GM12878 (cell line): ENCODE results near the gene BCAS2. TPM values are rescaled to one million over a fixed set of nuclear protein-coding genes. Genes with fewer than 3 reads are reported as not detected.

Experiments used
- ATAC-seq: fragments of 200-7000 bp; cut with Tn5 transposase; 3 replicates; pipeline ENCODE4 v1.9.1; 2020; ENCODE audit warnings: mild to moderate bottlenecking, moderate library complexity
- BruUV-seq: library from RNA; stranded (reverse); fragments of 400-500 nt; replicated peaks from 2 replicates; lab custom pipeline; 2021; lab: Mats Ljungman, UMichigan
- CTCF ChIA-PET: fragments of 300-600 bp; sonication (Branson Sonifier 250); formaldehyde crosslinking; extraction: SDS; loops from one replicate; lab custom pipeline; 2021; ENCODE audit warnings: inconsistent platforms; lab: Yijun Ruan, JAX
- POLR2A ChIA-PET: fragments of 350-600 bp; formaldehyde crosslinking; extraction: SDS; loops from one replicate; lab custom pipeline; 2021; ENCODE audit warnings: inconsistent platforms; lab: Charles Lee
- RAD21 ChIA-PET: fragments of 300-600 bp; sonication (Branson Sonifier 250); formaldehyde crosslinking; loops from one replicate; lab custom pipeline; 2023; ENCODE audit warnings: antibody characterized with exemption; ENCODE audit not compliant: unreplicated experiment; lab: Charles Lee
- SMC1A ChIA-PET: fragments of 300-600 bp; sonication (Branson Sonifier 250); formaldehyde crosslinking; loops from one replicate; lab custom pipeline; 2023; ENCODE audit not compliant: unreplicated experiment, uncharacterized antibody; lab: Charles Lee
- DNase-seq: peaks from one replicate; pipeline ENCODE4 v3.0.0-alpha.2; 2011; ENCODE audit warnings: low read depth, low spot score
- FAIRE-seq: peaks from 3 replicates; lab custom pipeline; 2011; peaks lifted over from hg19 to GRCh38; lab: Jason Lieb, UNC
- H2AFZ ChIP-seq: 2 replicates; pipeline ENCODE4 v1.6.0; 2011; ENCODE audit warnings: low read depth, low read length, control low read depth; ENCODE audit not compliant: control insufficient read depth
- H3K27ac ChIP-seq: 2 replicates; pipeline ENCODE4 v1.5.1; 2011; ENCODE audit warnings: control low read depth; ENCODE audit not compliant: control insufficient read depth, insufficient read depth
- H3K27me3 ChIP-seq, 2 experiments: replicated peaks in 1 of 2; 2 replicates each; pipeline versions ENCODE4 v1.6.0 to v1.6.1; 2011; ENCODE audit warnings: low read length in 1 of 2; ENCODE audit not compliant: control insufficient read depth in 2 of 2, insufficient read depth in 2 of 2
- H3K36me3 ChIP-seq, 2 experiments: 2 replicates each; pipeline ENCODE4 v1.5.1; 2011; ENCODE audit warnings: low read length in 1 of 2; ENCODE audit not compliant: control insufficient read depth in 2 of 2, insufficient read depth in 2 of 2
- H3K4me1 ChIP-seq: 2 replicates; pipeline ENCODE4 v1.6.1; 2011; ENCODE audit warnings: mild to moderate bottlenecking, low read length, moderate library complexity, mixed read lengths; ENCODE audit not compliant: control insufficient read depth, insufficient read depth
- H3K4me2 ChIP-seq: 2 replicates; pipeline ENCODE4 v1.6.0; 2011; ENCODE audit warnings: control low read depth; ENCODE audit not compliant: control insufficient read depth, insufficient read depth
- H3K4me3 ChIP-seq: fragments of 200-600 bp; sonication (generic); 2 replicates; pipeline ENCODE4 v1.5.1; 2016
- H3K79me2 ChIP-seq: 2 replicates; pipeline ENCODE4 v1.6.0; 2011; ENCODE audit warnings: low read length; ENCODE audit not compliant: control insufficient read depth, insufficient read depth
- H3K9ac ChIP-seq: 2 replicates; pipeline ENCODE4 v1.8.0; 2011; ENCODE audit warnings: low read length, control low read depth, mixed read lengths; ENCODE audit not compliant: control insufficient read depth, insufficient read depth
- H3K9me3 ChIP-seq: replicated peaks from 3 replicates; pipeline ENCODE4 v1.5.1; 2011; ENCODE audit warnings: mild to moderate bottlenecking, low read length; ENCODE audit not compliant: control insufficient read depth, insufficient read depth
- H4K20me1 ChIP-seq: 2 replicates; pipeline ENCODE4 v1.6.0; 2011; ENCODE audit not compliant: control insufficient read depth, insufficient read depth
- BCL11A ChIP-seq: IDR thresholded peaks from 2 replicates; pipeline ENCODE4 v1.6.1; 2011; ENCODE audit warnings: low read depth, low read length
- CBX5 ChIP-seq: sonication (generic); IDR thresholded peaks from 2 replicates; pipeline ENCODE4 v1.6.1; 2016; ENCODE audit warnings: low read depth, moderate library complexity, mild to moderate bottlenecking, inconsistent platforms
- E2F8 ChIP-seq: fragments of 450-650 bp; IDR thresholded peaks from 2 replicates; pipeline ENCODE4 v1.6.1; 2018; ENCODE audit warnings: mild to moderate bottlenecking, low read depth, moderate library complexity; ENCODE audit not compliant: partially characterized antibody
- GATAD2B ChIP-seq: fragments of 450-650 bp; conservative IDR thresholded peaks from 2 replicates; pipeline ENCODE4 v1.6.1; 2017; ENCODE audit warnings: low read depth, mild to moderate bottlenecking, moderate library complexity
- HDAC6 ChIP-seq: fragments of 200-600 bp; sonication (generic); IDR thresholded peaks from one replicate; pipeline ENCODE4 v1.8.0; 2017; ENCODE audit warnings: antibody characterized with exemption; ENCODE audit not compliant: unreplicated experiment
- IRF5 ChIP-seq: fragments of 450-650 bp; IDR thresholded peaks from 2 replicates; pipeline ENCODE4 v1.6.1; 2017; ENCODE audit warnings: borderline replicate concordance
- JUND ChIP-seq: IDR thresholded peaks from 2 replicates; pipeline ENCODE4 v1.6.1; 2012; ENCODE audit warnings: low read depth, mild to moderate bottlenecking, low read length, improper control_type of control experiment, moderate library complexity
- MEF2B ChIP-seq: fragments of 450-650 bp; IDR thresholded peaks from 2 replicates; pipeline ENCODE4 v1.6.1; 2018; ENCODE audit warnings: mild to moderate bottlenecking, moderate library complexity; ENCODE audit not compliant: partially characterized antibody, poor library complexity, severe bottlenecking
- POLR2A ChIP-seq: IDR thresholded peaks from 2 replicates; pipeline ENCODE4 v1.6.1; 2011; ENCODE audit warnings: low read depth, mild to moderate bottlenecking, low read length
- RFX5 ChIP-seq: IDR thresholded peaks from 2 replicates; pipeline ENCODE4 v1.6.1; 2011; ENCODE audit warnings: low read depth, low read length, improper control_type of control experiment
- SMARCA5 ChIP-seq: fragments of 450-650 bp; IDR thresholded peaks from 2 replicates; pipeline ENCODE4 v1.6.1; 2017; ENCODE audit warnings: mild to moderate bottlenecking
- SP1 ChIP-seq: IDR thresholded peaks from one replicate; pipeline ENCODE4 v1.6.1; 2011; ENCODE audit warnings: low read depth, low read length
- SPI1 ChIP-seq: IDR thresholded peaks from 2 replicates; pipeline ENCODE4 v1.6.1; 2011; ENCODE audit warnings: low read depth, mild to moderate bottlenecking, low read length, moderate library complexity, borderline replicate concordance; ENCODE audit not compliant: insufficient read depth
- TARDBP ChIP-seq: IDR thresholded peaks from 2 replicates; pipeline ENCODE4 v1.6.1; 2016; ENCODE audit warnings: borderline replicate concordance
- WRNIP1 ChIP-seq: IDR thresholded peaks from 2 replicates; pipeline ENCODE4 v1.6.1; 2011; ENCODE audit warnings: low read depth, low read length, improper control_type of control experiment, borderline replicate concordance
- ZNF207 ChIP-seq: fragments of 450-650 bp; IDR thresholded peaks from 2 replicates; pipeline ENCODE4 v1.6.1; 2014; ENCODE audit warnings: antibody characterized with exemption, mild to moderate bottlenecking, borderline replicate concordance
- in situ Hi-C: fragments of 300-500 bp; cut with MboI; formaldehyde crosslinking; loops from 9 replicates; pipeline ENCODE4 v1.14.3; 2018; ENCODE audit warnings: mixed read lengths
- intact Hi-C: fragments of 100-400 bp; cut with micrococcal nuclease; formaldehyde crosslinking; loops from one replicate; pipeline ENCODE4 v1.14.2; 2022; ENCODE audit not compliant: unreplicated experiment
- polyA plus RNA-seq, 11 experiments: library from polyadenylated mRNA; depleted of rRNA in 4 of 11; unstranded in 6 of 11; stranded (reverse) in 5 of 11; fragments of >200 nt; fragmentation: Nextera tagmentation in 4 of 11; fragmentation: Illumina TruSeq in 1 of 11; extraction: Ambion mirVana in 4 of 11; extraction: Trizol in 1 of 11; gene quantifications; 1 replicate in 1 of 11; 2 replicates in 10 of 11; pipeline versions ENCODE4 v1.2.1 to v1.2.3, GENCODE V29; 2011 to 2016; ENCODE audit warnings: inconsistent platforms in 2 of 11, missing spikeins in 2 of 11, low read depth in 1 of 11
- total RNA-seq, 4 experiments: library from RNA; depleted of rRNA in 3 of 4; stranded (reverse); fragments of >200 nt in 3 of 4; fragmentation: Illumina TruSeq in 1 of 4; extraction: Trizol in 1 of 4; gene quantifications; 2 replicates each; pipeline versions ENCODE4 v1.2.1 to v1.2.3, GENCODE V29; 2013 to 2021

The BCAS2 gene
- total and polyA plus RNA-seq, 10 of the 15 experiments (the other 5 are each of a cell fraction or from before 2014, with no cell fraction given): 37.3 to 129 (median 60.7) TPM

DNA sequence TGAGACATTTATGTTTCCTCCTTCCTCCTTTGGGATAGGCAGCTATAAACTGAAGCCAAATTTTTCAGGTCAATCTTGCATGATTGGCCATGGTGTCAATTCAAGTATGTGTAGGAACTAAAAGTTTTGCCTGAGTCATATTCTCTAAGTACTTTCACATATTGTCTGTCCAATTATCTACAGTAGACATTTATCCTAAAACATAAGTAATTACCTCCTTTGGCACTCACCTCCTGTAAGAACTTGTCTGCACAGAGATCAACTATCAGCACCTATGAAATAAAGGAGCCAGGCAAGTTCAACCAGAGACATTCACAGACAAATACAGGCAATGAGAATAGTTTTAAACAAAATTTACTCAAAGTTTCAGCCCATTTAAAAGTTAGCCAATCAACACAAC is 14.2 kb upstream of the BCAS2 start:
- no peak overlapping the region for H3K9ac ChIP-seq
- no peaks in the 10 kb centered on the region for H4K20me1 ChIP-seq
- no peaks in the 10 kb centered on the region for H3K27me3 ChIP-seq
- ChIA-PET CTCF (interaction anchor here (1.7 kb wide), 1 partner anchor 249 kb away, joined by 3 read pairs; no protein-coding TSS in a partner anchor), POLR2A (no interaction called here), SMC1A (no interaction called here), RAD21 (no interaction called here)
- ATAC-seq: no peak
- no peaks in the 10 kb centered on the region for H3K79me2 ChIP-seq
- no peaks in the 10 kb centered on the region for H3K4me1 ChIP-seq
- no peaks in the 10 kb centered on the region for H3K9me3 ChIP-seq
- intact Hi-C loops (no loop called here), in situ Hi-C loops (no loop called here)
- no peaks in the 10 kb centered on the region for H3K36me3 ChIP-seq
- H2AFZ ChIP-seq: no peak overlapping the region
- FAIRE-seq: no peak
- no peak overlapping the region for H3K4me3 ChIP-seq
- TF ChIP-seq ZNF207: no peak
- TF ChIP-seq HDAC6: no peak
- no peak for TF ChIP-seq RFX5
- no peak for TF ChIP-seq IRF5
- TF ChIP-seq TARDBP: no peak
- no peak for TF ChIP-seq MEF2B
- no peak for TF ChIP-seq SMARCA5
- TF ChIP-seq E2F8: no peak
- TF ChIP-seq POLR2A: no peak
- TF ChIP-seq SP1: no peak
- TF ChIP-seq WRNIP1: no peak
- TF ChIP-seq JUND: no peak
- TF ChIP-seq SPI1: no peak
- TF ChIP-seq BCL11A: no peak
- no peak for TF ChIP-seq GATAD2B
- no peak for TF ChIP-seq CBX5
- DNase-seq: no peak
- H3K4me2 ChIP-seq: no peak overlapping the region
- BruUV-seq: no TSS peak
- H3K27ac ChIP-seq: no peak overlapping the region
